ENCODE results near the gene SLC39A3.

The SLC39A3 gene

GRCh38 chr19:2693492-2694160 is 46.2 kb downstream of the SLC39A3 start:
- TF ChIP-seq ZFX (IDR thresholded peaks at IDR 0.05; ENCODE audit: borderline replicate concordance), result no peak
- TF ChIP-seq CTCF (IDR thresholded peaks at IDR 0.05), result no peak
- H3K27ac ChIP-seq, result no peak overlapping the region

GRCh38 chr19:2691951-2692350 is 47.9 kb downstream of the SLC39A3 start:
- no peak overlapping the region for H3K27ac ChIP-seq
- no peak for TF ChIP-seq ZFX (IDR thresholded peaks at IDR 0.05; ENCODE audit: borderline replicate concordance)

- TF ChIP-seq ZFX (IDR thresholded peaks at IDR 0.05; ENCODE audit: borderline replicate concordance), result no peak
- TF ChIP-seq CTCF (IDR thresholded peaks at IDR 0.05), result no peak
- H3K27ac ChIP-seq, result no peak overlapping the region
Observed at GRCh38 chr19:2690856-2691255, 49.0 kb downstream of the SLC39A3 start.

GRCh38 chr19:2686360-2686759 is 53.5 kb downstream of the SLC39A3 start:
- H3K27ac ChIP-seq, result no peak overlapping the region
- TF ChIP-seq CTCF (IDR thresholded peaks at IDR 0.05) (no peak), ZFX (IDR thresholded peaks at IDR 0.05; ENCODE audit: borderline replicate concordance) (no peak)

- H3K27ac ChIP-seq, result no peak overlapping the region
Observed at GRCh38 chr19:2685204-2685704, 54.6 kb downstream of the SLC39A3 start.

GRCh38 chr19:2683430-2684003 is 56.3 kb downstream of the SLC39A3 start:
- TF ChIP-seq ZFX (IDR thresholded peaks at IDR 0.05; ENCODE audit: borderline replicate concordance), result no peak
- no peak for TF ChIP-seq CTCF (IDR thresholded peaks at IDR 0.05)
- no peak overlapping the region for H3K27ac ChIP-seq

More at GRCh38 chr19:2685204-2685704, 54.6 kb downstream of the SLC39A3 start:
- TF ChIP-seq ZFX (IDR thresholded peaks at IDR 0.05; ENCODE audit: borderline replicate concordance) (no peak), CTCF (IDR thresholded peaks at IDR 0.05) (no peak)
